ENCODE data around the gene GAL3ST1.

Gene GAL3ST1

GRCh38 chr22:30531651-30532608 is 42.5 kb downstream of the GAL3ST1 start:
- DNase-seq (ENCODE audit: low read depth): no peak

GRCh38 chr22:30526656-30527055 is 47.8 kb downstream of the GAL3ST1 start:
- DNase-seq (ENCODE audit: low read depth): no peak

- DNase-seq (ENCODE audit: low read depth): no peak
These were observed 50.6 kb downstream of the GAL3ST1 start for GRCh38 chr22:30523646-30524489.

- DNase-seq (ENCODE audit: low read depth): no peak
These were observed 52.9 kb downstream of the GAL3ST1 start for GRCh38 chr22:30521368-30522156.

GRCh38 chr22:30519842-30520425 is 54.5 kb downstream of the GAL3ST1 start:
- DNase-seq (ENCODE audit: low read depth): no peak

- DNase-seq (ENCODE audit: low read depth): no peak
These were observed 57.7 kb downstream of the GAL3ST1 start for GRCh38 chr22:30516731-30517130.

- no peak for DNase-seq (ENCODE audit: low read depth)
These were observed 58.2 kb downstream of the GAL3ST1 start for GRCh38 chr22:30516273-30516672.

GRCh38 chr22:30514252-30514651 is 60.2 kb downstream of the GAL3ST1 start:
- no peak for DNase-seq (ENCODE audit: low read depth)

GRCh38 chr22:30513462-30513861 is 61.0 kb downstream of the GAL3ST1 start:
- DNase-seq (ENCODE audit: low read depth): no peak

- no peak for DNase-seq (ENCODE audit: low read depth)
These were observed 62.6 kb downstream of the GAL3ST1 start for GRCh38 chr22:30511911-30512310.

GRCh38 chr22:30511109-30511508 is 63.4 kb downstream of the GAL3ST1 start:
- no peak for DNase-seq (ENCODE audit: low read depth)

GRCh38 chr22:30508216-30508615 is 66.2 kb downstream of the GAL3ST1 start:
- no peak for DNase-seq (ENCODE audit: low read depth)

- no peak for DNase-seq (ENCODE audit: low read depth)
These were observed 66.8 kb downstream of the GAL3ST1 start for GRCh38 chr22:30507670-30508069.

GRCh38 chr22:30506507-30506968 is 67.9 kb downstream of the GAL3ST1 start:
- no peak for DNase-seq (ENCODE audit: low read depth)

Data from stimulated activated CD8-positive, alpha-beta memory T cell treated with anti-CD3 and anti-CD28 coated beads, Interleukin-4, amount 100 ng/mL, for 24 hours (primary cell).